Activated naive CD8-positive, alpha-beta T cell treated with anti-CD3 and anti-CD28 coated beads for 36 hours (primary cell): ENCODE results near the gene ABLIM2. TPM values are rescaled to one million over a fixed set of nuclear protein-coding genes. Genes with fewer than 3 reads are reported as not detected.

ENCODE experiments used
- DNase-seq: peaks from one replicate; pipeline ENCODE4 v3.0.0; 2021
- H3K27ac Mint-ChIP-seq: one replicate; pipeline ENCODE4 v1.8.0; 2022; ENCODE audit warnings: mild to moderate bottlenecking, moderate library complexity, mixed read lengths
- H3K27me3 Mint-ChIP-seq: one replicate; pipeline ENCODE4 v1.8.0; 2022; ENCODE audit warnings: mild to moderate bottlenecking, mixed read lengths
- H3K36me3 Mint-ChIP-seq: one replicate; pipeline ENCODE4 v1.8.0; 2021; ENCODE audit warnings: mild to moderate bottlenecking, mixed read lengths
- H3K4me1 Mint-ChIP-seq: one replicate; pipeline ENCODE4 v1.8.0; 2021; ENCODE audit warnings: mixed read lengths
- H3K4me3 Mint-ChIP-seq: one replicate; pipeline ENCODE4 v1.8.0; 2022; ENCODE audit warnings: mild to moderate bottlenecking, moderate library complexity, mixed read lengths
- H3K9me3 Mint-ChIP-seq: one replicate; pipeline ENCODE4 v1.8.0; 2022; ENCODE audit warnings: mixed read lengths
- total RNA-seq, 2 experiments: library from RNA; stranded (reverse); gene quantifications; one replicate each; pipeline ENCODE4 v1.2.3, GENCODE V29; 2021

The ABLIM2 gene
- total RNA-seq, 2 experiments from 2014 or later = 0.41 to 0.62 TPM

DNA sequence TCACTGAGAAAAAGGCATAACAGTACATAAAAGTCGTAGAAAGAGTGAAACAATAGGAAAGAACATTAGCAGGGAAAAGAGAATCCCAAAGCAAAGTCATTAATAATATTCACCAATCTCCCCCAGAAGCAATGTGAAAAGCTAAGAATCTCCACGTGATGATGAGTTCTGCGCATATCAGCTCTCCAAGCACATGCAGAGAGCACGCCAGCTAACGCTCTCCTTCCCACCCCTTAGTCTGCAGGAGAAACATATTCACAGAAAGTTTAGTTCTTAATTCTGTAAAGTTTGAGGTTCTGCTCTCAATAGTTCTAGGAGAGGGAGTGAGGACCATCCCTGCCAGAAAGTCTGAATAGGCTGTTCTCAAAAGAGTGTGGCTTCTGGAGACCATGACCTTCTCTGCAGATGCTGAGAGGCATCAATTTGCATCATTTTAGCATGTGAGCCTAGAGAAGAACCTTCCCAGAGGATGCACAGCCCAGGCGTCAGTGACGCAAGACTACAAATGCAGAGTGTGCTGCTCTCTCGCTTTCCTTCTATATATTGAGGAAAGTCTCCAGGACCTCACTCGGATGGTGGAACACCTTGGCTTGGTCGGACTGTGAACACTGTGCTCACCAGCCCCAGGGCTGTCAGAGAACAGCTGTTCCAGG lies 167.7 kb downstream of the ABLIM2 start:
- Mint-ChIP-seq H3K27me3 (peaks cover 3% of the 10 kb centered on the region), H3K4me3 (no peak overlapping the region), H3K27ac (no peak overlapping the region), H3K36me3 (no peaks in the 10 kb centered on the region), H3K4me1 (peaks cover 3% of the 10 kb centered on the region), H3K9me3 (no peaks in the 10 kb centered on the region)
- no peak for DNase-seq

GRCh38 chr4:7989654-7990053 lies 169.0 kb downstream of the ABLIM2 start:
- H3K27ac Mint-ChIP-seq = no peak overlapping the region
- H3K27me3 Mint-ChIP-seq = peaks cover 5% of the 10 kb centered on the region
- H3K4me1 Mint-ChIP-seq = peaks cover 6% of the 10 kb centered on the region
- DNase-seq = no peak
- H3K9me3 Mint-ChIP-seq = no peaks in the 10 kb centered on the region
- no peaks in the 10 kb centered on the region for H3K36me3 Mint-ChIP-seq
- no peak overlapping the region for H3K4me3 Mint-ChIP-seq

- Mint-ChIP-seq H3K9me3 (no peaks in the 10 kb centered on the region), H3K4me1 (peaks cover 6% of the 10 kb centered on the region), H3K36me3 (no peaks in the 10 kb centered on the region), H3K27ac (no peak overlapping the region), H3K4me3 (no peak overlapping the region), H3K27me3 (peaks cover 5% of the 10 kb centered on the region)
- DNase-seq = no peak
These were observed 170.2 kb downstream of the ABLIM2 start for GRCh38 chr4:7988437-7988836.

- no peaks in the 10 kb centered on the region for H3K36me3 Mint-ChIP-seq
- no peak overlapping the region for H3K4me3 Mint-ChIP-seq
- no peak overlapping the region for H3K27ac Mint-ChIP-seq
These were observed 171.2 kb downstream of the ABLIM2 start for GRCh38 chr4:7987148-7987989.

GRCh38 chr4:7985891-7986441 lies 172.6 kb downstream of the ABLIM2 start:
- no peak for DNase-seq
- Mint-ChIP-seq H3K9me3 (no peaks in the 10 kb centered on the region), H3K36me3 (no peaks in the 10 kb centered on the region), H3K27ac (no peak overlapping the region), H3K4me3 (no peak overlapping the region), H3K4me1 (peaks cover 6% of the 10 kb centered on the region), H3K27me3 (peaks cover 5% of the 10 kb centered on the region)

More at GRCh38 chr4:7987148-7987989, 171.2 kb downstream of the ABLIM2 start:
- DNase-seq = peak; percentile 62
- peaks cover 6% of the 10 kb centered on the region for H3K4me1 Mint-ChIP-seq
- no peaks in the 10 kb centered on the region for H3K9me3 Mint-ChIP-seq
- H3K27me3 Mint-ChIP-seq = peaks cover 5% of the 10 kb centered on the region

DNA sequence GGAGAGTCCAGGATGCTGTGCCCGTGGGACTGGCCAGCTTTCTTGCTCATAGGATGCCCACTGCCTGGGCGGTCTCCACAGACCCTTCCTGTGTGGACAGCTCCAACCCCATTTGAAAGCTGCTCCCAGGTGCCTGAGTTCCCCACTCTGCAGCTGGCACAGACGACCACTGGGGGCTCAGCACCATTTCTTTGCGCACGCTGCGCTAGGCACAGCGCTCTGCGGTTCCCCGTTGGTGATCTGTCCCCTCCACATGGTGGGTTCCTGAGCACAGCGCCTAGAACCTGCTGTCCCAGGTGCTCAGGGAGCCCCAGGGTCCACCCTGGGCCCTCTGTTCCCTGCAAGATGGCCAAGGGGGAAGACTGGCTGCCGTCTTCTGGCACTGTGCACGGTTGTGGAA lies 173.5 kb downstream of the ABLIM2 start:
- H3K27me3 Mint-ChIP-seq = peaks cover 5% of the 10 kb centered on the region
- no peak overlapping the region for H3K27ac Mint-ChIP-seq
- H3K4me3 Mint-ChIP-seq = no peak overlapping the region
- DNase-seq = no peak
- H3K4me1 Mint-ChIP-seq = peaks cover 6% of the 10 kb centered on the region
- H3K36me3 Mint-ChIP-seq = no peaks in the 10 kb centered on the region
- H3K9me3 Mint-ChIP-seq = no peaks in the 10 kb centered on the region

- Mint-ChIP-seq H3K9me3 (no peaks in the 10 kb centered on the region), H3K36me3 (no peaks in the 10 kb centered on the region), H3K4me1 (peaks cover 6% of the 10 kb centered on the region), H3K27me3 (peaks cover 5% of the 10 kb centered on the region), H3K27ac (no peak overlapping the region), H3K4me3 (no peak overlapping the region)
- no peak for DNase-seq
These were observed 174.2 kb downstream of the ABLIM2 start for GRCh38 chr4:7984286-7984925.

- H3K4me1 Mint-ChIP-seq = peaks cover 6% of the 10 kb centered on the region
- no peaks in the 10 kb centered on the region for H3K36me3 Mint-ChIP-seq
- no peak overlapping the region for H3K27ac Mint-ChIP-seq
- DNase-seq = no peak
- no peak overlapping the region for H3K4me3 Mint-ChIP-seq
- H3K9me3 Mint-ChIP-seq = no peaks in the 10 kb centered on the region
- peaks cover 5% of the 10 kb centered on the region for H3K27me3 Mint-ChIP-seq
These were observed 175.3 kb downstream of the ABLIM2 start for GRCh38 chr4:7983296-7983695.

DNA sequence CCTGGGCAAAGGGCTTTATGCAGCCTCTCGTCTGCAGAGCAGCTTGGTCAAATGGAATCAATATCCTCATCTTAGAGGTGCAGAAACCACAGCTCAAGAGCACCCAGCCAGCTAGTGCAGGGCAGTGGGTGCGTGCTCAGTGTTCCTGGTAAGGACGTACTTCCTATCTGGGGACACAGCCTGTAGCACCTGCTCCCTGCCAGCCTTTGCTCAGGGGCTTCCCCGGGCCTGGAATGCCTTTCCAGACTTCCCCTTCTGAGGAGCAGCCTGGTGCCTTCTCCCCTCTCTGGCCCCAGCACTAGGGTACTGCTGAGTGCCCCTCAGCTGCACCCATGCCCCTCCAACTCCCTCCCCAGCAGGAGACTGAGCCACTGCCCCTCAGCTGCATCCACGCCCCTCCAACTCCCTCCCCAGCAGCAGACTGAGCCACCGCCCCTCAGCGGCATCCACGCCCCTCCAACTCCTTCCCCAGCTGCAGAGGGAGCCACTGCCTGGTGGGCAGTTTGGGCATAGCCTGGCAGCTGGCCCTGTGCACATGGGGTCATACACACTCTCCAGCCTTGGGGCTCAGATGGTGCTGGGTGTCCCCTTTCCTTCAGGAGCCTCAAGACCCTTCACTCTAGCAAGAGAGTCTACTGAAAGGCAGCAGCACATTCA lies 176.7 kb downstream of the ABLIM2 start:
- Mint-ChIP-seq H3K27ac (no peak overlapping the region), H3K4me1 (peaks cover 8% of the 10 kb centered on the region), H3K27me3 (peaks cover 5% of the 10 kb centered on the region), H3K4me3 (no peak overlapping the region), H3K9me3 (no peaks in the 10 kb centered on the region), H3K36me3 (no peaks in the 10 kb centered on the region)
- DNase-seq = no peak

DNA sequence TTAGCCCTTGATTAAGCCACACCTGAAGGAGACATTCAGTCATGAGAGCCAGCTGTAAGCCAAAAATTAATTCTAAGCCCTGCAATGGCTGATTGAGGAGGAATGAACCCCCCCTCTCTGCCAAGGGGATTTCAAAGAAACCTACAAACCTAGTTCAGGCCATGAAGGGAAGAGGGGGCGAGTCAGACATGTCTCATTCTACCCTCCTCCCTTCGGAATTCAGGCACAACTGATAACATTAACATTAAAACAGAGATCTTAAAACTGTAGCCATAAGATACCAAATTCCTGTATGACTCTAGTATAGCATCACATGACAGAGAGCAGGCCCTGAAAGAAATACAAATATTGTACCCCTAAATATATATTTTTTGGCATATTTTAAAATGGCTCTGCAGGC lies 178.6 kb downstream of the ABLIM2 start:
- H3K27ac Mint-ChIP-seq = no peak overlapping the region
- no peak overlapping the region for H3K4me3 Mint-ChIP-seq
- no peaks in the 10 kb centered on the region for H3K27me3 Mint-ChIP-seq
- H3K9me3 Mint-ChIP-seq = no peaks in the 10 kb centered on the region
- no peak for DNase-seq
- peaks cover 2% of the 10 kb centered on the region for H3K4me1 Mint-ChIP-seq
- H3K36me3 Mint-ChIP-seq = no peaks in the 10 kb centered on the region

DNA sequence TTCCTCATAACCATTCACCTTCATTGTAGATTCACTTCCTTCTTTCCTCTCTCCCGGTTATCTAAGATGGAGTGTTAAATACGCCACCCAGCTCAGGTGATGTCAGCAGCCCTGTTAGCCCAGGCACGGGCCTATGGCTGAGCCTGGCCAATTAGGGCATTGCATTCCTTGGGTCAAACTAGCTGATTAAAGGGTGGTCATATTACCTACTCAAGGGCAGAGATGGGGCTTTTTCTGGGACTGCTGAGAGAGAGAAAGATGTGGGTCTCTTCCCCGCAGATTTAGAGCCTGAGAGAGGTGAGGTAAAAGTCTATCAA lies 179.0 kb downstream of the ABLIM2 start:
- H3K4me3 Mint-ChIP-seq = no peak overlapping the region
- H3K27ac Mint-ChIP-seq = no peak overlapping the region
- H3K36me3 Mint-ChIP-seq = no peaks in the 10 kb centered on the region
- no peak for DNase-seq
- peaks cover 2% of the 10 kb centered on the region for H3K4me1 Mint-ChIP-seq
- H3K27me3 Mint-ChIP-seq = no peaks in the 10 kb centered on the region
- H3K9me3 Mint-ChIP-seq = no peaks in the 10 kb centered on the region

DNA sequence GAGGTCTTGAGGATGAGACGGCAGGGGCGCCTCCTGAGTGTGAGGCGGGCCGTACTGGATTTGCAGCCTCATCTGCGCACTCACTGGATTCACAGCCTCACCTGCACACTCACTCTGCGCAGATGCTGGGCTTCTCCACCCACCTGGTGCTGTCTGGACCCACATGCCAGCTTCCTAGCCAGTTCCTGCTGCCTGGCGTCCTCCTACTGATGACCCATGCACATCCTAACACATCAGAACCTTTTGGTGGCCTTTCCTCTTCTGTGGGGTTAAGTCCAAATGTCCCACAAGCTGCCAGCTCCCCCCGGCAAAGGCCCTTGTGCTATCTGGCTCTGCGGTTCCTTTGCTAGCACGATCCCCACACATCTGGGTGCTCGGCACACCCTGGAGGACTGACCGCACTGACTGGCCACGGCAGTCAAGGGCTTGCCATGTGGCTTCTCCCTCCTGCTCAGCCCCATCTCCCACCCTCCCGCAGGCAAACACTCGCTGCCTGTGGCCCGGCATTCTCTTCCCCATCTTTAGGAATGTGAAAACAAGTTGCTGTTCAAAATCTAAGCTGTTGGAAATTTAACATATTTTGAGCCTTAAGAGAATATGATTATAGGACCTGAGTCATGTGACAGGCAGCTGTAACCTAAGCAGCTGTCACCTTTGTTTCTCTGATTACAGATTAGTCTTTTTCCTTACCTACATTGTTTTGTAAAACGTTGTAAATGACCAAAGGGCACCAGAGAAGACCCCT lies 179.5 kb downstream of the ABLIM2 start:
- Mint-ChIP-seq H3K9me3 (no peaks in the 10 kb centered on the region), H3K36me3 (no peaks in the 10 kb centered on the region), H3K27ac (no peak overlapping the region), H3K4me1 (peaks cover 2% of the 10 kb centered on the region), H3K27me3 (no peaks in the 10 kb centered on the region), H3K4me3 (no peak overlapping the region)
- DNase-seq = no peak

- no peak overlapping the region for H3K4me3 Mint-ChIP-seq
- no peaks in the 10 kb centered on the region for H3K9me3 Mint-ChIP-seq
- H3K36me3 Mint-ChIP-seq = no peaks in the 10 kb centered on the region
- DNase-seq = no peak
- no peaks in the 10 kb centered on the region for H3K27me3 Mint-ChIP-seq
- H3K4me1 Mint-ChIP-seq = peaks cover 2% of the 10 kb centered on the region
- no peak overlapping the region for H3K27ac Mint-ChIP-seq
These were observed 180.1 kb downstream of the ABLIM2 start for GRCh38 chr4:7978489-7978888.

DNA sequence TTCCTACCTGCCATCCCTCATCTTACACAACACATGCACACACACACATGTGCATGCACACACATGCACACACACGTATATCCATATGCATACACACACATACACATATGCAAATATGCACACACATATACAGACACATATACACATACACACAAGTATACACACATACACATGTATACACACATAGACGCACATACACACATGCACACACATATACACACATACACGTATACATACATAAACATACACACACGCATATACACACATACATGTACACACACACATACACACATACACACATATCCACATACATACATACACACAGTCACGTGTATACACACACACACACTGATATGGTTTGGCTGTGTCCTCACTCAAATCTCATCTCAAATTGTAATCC lies 182.0 kb downstream of the ABLIM2 start:
- Mint-ChIP-seq H3K27ac (no peak overlapping the region), H3K9me3 (no peaks in the 10 kb centered on the region), H3K4me3 (no peak overlapping the region), H3K36me3 (peaks cover 2% of the 10 kb centered on the region), H3K27me3 (no peaks in the 10 kb centered on the region), H3K4me1 (peaks cover 5% of the 10 kb centered on the region)
- no peak for DNase-seq
